ENCODE data around the gene STX1A. TPM values are rescaled to one million over a fixed set of nuclear protein-coding genes. Genes with fewer than 3 reads are reported as not detected.
A peak's percentile ranks its signal among the peaks of the same experiment; 100 is the strongest.

The STX1A gene
- total RNA-seq, 1 experiment from 2014 or later = 20.4 TPM

DNA sequence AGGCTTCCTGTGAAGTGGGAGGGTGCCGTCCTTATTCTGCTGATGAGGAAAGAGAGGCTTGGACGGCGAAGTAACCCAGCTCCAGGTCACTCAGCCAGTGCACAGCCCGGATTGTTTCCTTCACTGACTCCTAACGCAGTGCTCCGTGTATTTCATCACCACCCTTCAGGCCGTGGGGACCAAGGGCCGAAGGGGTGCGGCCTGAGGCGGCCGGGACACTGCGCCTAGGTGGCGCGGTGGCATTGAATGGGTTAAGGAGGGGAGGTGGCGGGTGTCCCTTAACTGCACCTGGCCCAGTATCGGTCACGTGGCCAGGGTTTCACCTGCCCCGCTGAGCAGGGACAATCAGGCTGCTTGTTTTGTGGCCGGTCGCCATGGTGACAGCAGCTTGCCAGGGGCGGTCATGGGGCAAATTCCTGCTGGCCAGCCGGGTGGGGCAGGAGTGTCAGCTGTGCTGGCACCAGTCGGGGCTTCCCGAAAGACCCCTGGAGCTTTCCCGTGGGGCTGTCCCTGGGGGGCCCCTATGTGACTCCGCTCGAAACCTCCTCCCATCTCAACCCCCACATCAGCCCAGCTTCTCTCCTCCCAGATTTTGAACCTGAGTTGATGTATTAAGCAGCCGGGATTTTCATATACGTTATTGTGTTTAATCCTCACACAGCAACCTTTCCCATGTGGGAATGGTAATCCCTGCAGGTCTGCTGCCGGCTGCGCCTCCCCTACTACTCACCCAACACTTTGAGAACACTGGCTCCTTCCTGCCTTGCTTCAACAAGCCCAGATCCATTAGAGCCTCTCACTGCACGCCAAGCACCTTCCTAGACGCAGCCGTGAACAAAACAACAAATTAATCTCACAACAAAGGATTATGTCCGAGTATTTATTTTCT, 23.5 kb upstream of the STX1A start:
- H3K4me1 Mint-ChIP-seq = peaks cover 38% of the 10 kb centered on the region
- H3K9me3 Mint-ChIP-seq = no peaks in the 10 kb centered on the region
- ChIA-PET POLR2A (interaction anchor here (0.6 to 7.5 kb wide), 9 partner anchors 8 to 926 kb away, joined by 3 to 91 read pairs (median 6); partner anchors contain the start of genes CLDN3, CLDN4 and METTL27), CTCF (interaction anchor here (0.9 kb wide), 1 partner anchor 75 kb away, joined by 3 read pairs; no protein-coding TSS in a partner anchor)
- H3K27me3 Mint-ChIP-seq (ENCODE audit: low read depth) = peaks cover 32% of the 10 kb centered on the region
- H3K36me3 Mint-ChIP-seq = no peaks in the 10 kb centered on the region
- peak; percentile 16 for ATAC-seq
- DNase-seq (ENCODE audit: low spot score) = peak; percentile 99
- peak overlapping the region; percentile 99 for H3K27ac Mint-ChIP-seq
- H3K4me3 Mint-ChIP-seq = peak overlapping the region; percentile 60
- TF ChIP-seq, protein P1, sequence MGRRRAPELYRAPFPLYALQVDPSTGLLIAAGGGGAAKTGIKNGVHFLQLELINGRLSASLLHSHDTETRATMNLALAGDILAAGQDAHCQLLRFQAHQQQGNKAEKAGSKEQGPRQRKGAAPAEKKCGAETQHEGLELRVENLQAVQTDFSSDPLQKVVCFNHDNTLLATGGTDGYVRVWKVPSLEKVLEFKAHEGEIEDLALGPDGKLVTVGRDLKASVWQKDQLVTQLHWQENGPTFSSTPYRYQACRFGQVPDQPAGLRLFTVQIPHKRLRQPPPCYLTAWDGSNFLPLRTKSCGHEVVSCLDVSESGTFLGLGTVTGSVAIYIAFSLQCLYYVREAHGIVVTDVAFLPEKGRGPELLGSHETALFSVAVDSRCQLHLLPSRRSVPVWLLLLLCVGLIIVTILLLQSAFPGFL (CRISPR knock-in tag; IDR thresholded peaks at IDR 0.05; ENCODE audit: borderline replicate concordance) = no peak
- TF ChIP-seq ZNF138 (CRISPR knock-in tag; conservative IDR thresholded peaks at IDR 0.05) (no peak), FOXP1 (CRISPR knock-in tag; IDR thresholded peaks at IDR 0.05; ENCODE audit: borderline replicate concordance) (peak; percentile 69; the same call in 1 of the 2 replicates), ZNF396 (CRISPR knock-in tag; IDR thresholded peaks at IDR 0.05; ENCODE audit: borderline replicate concordance) (no peak), GABPB1 (CRISPR knock-in tag; IDR thresholded peaks at IDR 0.05) (no peak), SMAD3 (CRISPR knock-in tag; IDR thresholded peaks at IDR 0.05; ENCODE audit: borderline replicate concordance) (no peak), TCF7 (CRISPR knock-in tag; IDR thresholded peaks at IDR 0.05; ENCODE audit: low read depth) (no peak), NR3C1 (CRISPR knock-in tag; conservative IDR thresholded peaks at IDR 0.05; ENCODE audit: low read depth) (no peak)
- TF ChIP-seq, protein P2, sequence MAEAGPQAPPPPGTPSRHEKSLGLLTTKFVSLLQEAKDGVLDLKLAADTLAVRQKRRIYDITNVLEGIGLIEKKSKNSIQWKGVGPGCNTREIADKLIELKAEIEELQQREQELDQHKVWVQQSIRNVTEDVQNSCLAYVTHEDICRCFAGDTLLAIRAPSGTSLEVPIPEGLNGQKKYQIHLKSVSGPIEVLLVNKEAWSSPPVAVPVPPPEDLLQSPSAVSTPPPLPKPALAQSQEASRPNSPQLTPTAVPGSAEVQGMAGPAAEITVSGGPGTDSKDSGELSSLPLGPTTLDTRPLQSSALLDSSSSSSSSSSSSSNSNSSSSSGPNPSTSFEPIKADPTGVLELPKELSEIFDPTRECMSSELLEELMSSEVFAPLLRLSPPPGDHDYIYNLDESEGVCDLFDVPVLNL (CRISPR knock-in tag; IDR thresholded peaks at IDR 0.05; ENCODE audit: borderline replicate concordance, low read depth) = no peak
- TF ChIP-seq, protein P3, sequence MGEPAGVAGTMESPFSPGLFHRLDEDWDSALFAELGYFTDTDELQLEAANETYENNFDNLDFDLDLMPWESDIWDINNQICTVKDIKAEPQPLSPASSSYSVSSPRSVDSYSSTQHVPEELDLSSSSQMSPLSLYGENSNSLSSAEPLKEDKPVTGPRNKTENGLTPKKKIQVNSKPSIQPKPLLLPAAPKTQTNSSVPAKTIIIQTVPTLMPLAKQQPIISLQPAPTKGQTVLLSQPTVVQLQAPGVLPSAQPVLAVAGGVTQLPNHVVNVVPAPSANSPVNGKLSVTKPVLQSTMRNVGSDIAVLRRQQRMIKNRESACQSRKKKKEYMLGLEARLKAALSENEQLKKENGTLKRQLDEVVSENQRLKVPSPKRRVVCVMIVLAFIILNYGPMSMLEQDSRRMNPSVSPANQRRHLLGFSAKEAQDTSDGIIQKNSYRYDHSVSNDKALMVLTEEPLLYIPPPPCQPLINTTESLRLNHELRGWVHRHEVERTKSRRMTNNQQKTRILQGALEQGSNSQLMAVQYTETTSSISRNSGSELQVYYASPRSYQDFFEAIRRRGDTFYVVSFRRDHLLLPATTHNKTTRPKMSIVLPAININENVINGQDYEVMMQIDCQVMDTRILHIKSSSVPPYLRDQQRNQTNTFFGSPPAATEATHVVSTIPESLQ (CRISPR knock-in tag; IDR thresholded peaks at IDR 0.05) = no peak
- TF ChIP-seq, protein P4, sequence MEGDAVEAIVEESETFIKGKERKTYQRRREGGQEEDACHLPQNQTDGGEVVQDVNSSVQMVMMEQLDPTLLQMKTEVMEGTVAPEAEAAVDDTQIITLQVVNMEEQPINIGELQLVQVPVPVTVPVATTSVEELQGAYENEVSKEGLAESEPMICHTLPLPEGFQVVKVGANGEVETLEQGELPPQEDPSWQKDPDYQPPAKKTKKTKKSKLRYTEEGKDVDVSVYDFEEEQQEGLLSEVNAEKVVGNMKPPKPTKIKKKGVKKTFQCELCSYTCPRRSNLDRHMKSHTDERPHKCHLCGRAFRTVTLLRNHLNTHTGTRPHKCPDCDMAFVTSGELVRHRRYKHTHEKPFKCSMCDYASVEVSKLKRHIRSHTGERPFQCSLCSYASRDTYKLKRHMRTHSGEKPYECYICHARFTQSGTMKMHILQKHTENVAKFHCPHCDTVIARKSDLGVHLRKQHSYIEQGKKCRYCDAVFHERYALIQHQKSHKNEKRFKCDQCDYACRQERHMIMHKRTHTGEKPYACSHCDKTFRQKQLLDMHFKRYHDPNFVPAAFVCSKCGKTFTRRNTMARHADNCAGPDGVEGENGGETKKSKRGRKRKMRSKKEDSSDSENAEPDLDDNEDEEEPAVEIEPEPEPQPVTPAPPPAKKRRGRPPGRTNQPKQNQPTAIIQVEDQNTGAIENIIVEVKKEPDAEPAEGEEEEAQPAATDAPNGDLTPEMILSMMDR (IDR thresholded peaks at IDR 0.05) = no peak
- TF ChIP-seq, protein P5, sequence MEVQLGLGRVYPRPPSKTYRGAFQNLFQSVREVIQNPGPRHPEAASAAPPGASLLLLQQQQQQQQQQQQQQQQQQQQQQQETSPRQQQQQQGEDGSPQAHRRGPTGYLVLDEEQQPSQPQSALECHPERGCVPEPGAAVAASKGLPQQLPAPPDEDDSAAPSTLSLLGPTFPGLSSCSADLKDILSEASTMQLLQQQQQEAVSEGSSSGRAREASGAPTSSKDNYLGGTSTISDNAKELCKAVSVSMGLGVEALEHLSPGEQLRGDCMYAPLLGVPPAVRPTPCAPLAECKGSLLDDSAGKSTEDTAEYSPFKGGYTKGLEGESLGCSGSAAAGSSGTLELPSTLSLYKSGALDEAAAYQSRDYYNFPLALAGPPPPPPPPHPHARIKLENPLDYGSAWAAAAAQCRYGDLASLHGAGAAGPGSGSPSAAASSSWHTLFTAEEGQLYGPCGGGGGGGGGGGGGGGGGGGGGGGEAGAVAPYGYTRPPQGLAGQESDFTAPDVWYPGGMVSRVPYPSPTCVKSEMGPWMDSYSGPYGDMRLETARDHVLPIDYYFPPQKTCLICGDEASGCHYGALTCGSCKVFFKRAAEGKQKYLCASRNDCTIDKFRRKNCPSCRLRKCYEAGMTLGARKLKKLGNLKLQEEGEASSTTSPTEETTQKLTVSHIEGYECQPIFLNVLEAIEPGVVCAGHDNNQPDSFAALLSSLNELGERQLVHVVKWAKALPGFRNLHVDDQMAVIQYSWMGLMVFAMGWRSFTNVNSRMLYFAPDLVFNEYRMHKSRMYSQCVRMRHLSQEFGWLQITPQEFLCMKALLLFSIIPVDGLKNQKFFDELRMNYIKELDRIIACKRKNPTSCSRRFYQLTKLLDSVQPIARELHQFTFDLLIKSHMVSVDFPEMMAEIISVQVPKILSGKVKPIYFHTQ (CRISPR knock-in tag; IDR thresholded peaks at IDR 0.05) = peak; percentile 78; the same call in 1 of the 2 replicates
- TF ChIP-seq, protein P6, sequence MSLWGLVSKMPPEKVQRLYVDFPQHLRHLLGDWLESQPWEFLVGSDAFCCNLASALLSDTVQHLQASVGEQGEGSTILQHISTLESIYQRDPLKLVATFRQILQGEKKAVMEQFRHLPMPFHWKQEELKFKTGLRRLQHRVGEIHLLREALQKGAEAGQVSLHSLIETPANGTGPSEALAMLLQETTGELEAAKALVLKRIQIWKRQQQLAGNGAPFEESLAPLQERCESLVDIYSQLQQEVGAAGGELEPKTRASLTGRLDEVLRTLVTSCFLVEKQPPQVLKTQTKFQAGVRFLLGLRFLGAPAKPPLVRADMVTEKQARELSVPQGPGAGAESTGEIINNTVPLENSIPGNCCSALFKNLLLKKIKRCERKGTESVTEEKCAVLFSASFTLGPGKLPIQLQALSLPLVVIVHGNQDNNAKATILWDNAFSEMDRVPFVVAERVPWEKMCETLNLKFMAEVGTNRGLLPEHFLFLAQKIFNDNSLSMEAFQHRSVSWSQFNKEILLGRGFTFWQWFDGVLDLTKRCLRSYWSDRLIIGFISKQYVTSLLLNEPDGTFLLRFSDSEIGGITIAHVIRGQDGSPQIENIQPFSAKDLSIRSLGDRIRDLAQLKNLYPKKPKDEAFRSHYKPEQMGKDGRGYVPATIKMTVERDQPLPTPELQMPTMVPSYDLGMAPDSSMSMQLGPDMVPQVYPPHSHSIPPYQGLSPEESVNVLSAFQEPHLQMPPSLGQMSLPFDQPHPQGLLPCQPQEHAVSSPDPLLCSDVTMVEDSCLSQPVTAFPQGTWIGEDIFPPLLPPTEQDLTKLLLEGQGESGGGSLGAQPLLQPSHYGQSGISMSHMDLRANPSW (CRISPR knock-in tag; conservative IDR thresholded peaks at IDR 0.05; ENCODE audit: low read depth) = no peak
- TF ChIP-seq, protein P7, sequence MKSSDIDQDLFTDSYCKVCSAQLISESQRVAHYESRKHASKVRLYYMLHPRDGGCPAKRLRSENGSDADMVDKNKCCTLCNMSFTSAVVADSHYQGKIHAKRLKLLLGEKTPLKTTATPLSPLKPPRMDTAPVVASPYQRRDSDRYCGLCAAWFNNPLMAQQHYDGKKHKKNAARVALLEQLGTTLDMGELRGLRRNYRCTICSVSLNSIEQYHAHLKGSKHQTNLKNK (CRISPR knock-in tag; IDR thresholded peaks at IDR 0.05) = no peak
- TF ChIP-seq, protein P8, sequence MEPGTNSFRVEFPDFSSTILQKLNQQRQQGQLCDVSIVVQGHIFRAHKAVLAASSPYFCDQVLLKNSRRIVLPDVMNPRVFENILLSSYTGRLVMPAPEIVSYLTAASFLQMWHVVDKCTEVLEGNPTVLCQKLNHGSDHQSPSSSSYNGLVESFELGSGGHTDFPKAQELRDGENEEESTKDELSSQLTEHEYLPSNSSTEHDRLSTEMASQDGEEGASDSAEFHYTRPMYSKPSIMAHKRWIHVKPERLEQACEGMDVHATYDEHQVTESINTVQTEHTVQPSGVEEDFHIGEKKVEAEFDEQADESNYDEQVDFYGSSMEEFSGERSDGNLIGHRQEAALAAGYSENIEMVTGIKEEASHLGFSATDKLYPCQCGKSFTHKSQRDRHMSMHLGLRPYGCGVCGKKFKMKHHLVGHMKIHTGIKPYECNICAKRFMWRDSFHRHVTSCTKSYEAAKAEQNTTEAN (CRISPR knock-in tag; IDR thresholded peaks at IDR 0.05) = no peak
- TF ChIP-seq, protein P9, sequence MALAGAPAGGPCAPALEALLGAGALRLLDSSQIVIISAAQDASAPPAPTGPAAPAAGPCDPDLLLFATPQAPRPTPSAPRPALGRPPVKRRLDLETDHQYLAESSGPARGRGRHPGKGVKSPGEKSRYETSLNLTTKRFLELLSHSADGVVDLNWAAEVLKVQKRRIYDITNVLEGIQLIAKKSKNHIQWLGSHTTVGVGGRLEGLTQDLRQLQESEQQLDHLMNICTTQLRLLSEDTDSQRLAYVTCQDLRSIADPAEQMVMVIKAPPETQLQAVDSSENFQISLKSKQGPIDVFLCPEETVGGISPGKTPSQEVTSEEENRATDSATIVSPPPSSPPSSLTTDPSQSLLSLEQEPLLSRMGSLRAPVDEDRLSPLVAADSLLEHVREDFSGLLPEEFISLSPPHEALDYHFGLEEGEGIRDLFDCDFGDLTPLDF (CRISPR knock-in tag; IDR thresholded peaks at IDR 0.05) = no peak
- TF ChIP-seq, protein P10, sequence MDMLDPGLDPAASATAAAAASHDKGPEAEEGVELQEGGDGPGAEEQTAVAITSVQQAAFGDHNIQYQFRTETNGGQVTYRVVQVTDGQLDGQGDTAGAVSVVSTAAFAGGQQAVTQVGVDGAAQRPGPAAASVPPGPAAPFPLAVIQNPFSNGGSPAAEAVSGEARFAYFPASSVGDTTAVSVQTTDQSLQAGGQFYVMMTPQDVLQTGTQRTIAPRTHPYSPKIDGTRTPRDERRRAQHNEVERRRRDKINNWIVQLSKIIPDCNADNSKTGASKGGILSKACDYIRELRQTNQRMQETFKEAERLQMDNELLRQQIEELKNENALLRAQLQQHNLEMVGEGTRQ (CRISPR knock-in tag; IDR thresholded peaks at IDR 0.05) = peak; percentile 99
